Measurements from ENCODE around the gene PHGDH. TPM values are rescaled to one million over a fixed set of nuclear protein-coding genes. Genes with fewer than 3 reads are reported as not detected.

PHGDH gene
- total RNA-seq, 1 donor: 184 TPM

GRCh38 chr1:119680723-119681122, 31.0 kb upstream of the PHGDH start:
- H3K4me2 ChIP-seq (ENCODE audit: insufficient read depth, low read length): no peak overlapping the region
- no peaks in the 10 kb centered on the region for H3K36me3 ChIP-seq (ENCODE audit: insufficient read depth, low read length)
- no peak for DNase-seq (ENCODE audit: insufficient read length, low spot score, missing footprints)
- no peaks in the 10 kb centered on the region for H3K9me3 ChIP-seq (ENCODE audit: low read depth, low read length)
- H3K27me3 ChIP-seq (ENCODE audit: insufficient read depth, low read length): peaks cover 13% of the 10 kb centered on the region
- TF ChIP-seq CTCF (IDR thresholded peaks at IDR 0.05; ENCODE audit: extremely low read depth, low read depth, low read length): no peak
- H3K4me1 ChIP-seq (ENCODE audit: insufficient read depth, low read length): peaks cover 9% of the 10 kb centered on the region
- no peak overlapping the region for H3K4me3 ChIP-seq (ENCODE audit: insufficient read depth, low read length)
- no peak overlapping the region for H3K27ac ChIP-seq (ENCODE audit: low read depth, low read length)
- H4K20me1 ChIP-seq (ENCODE audit: insufficient read depth, low read length): no peaks in the 10 kb centered on the region
- no peaks in the 10 kb centered on the region for H3K79me2 ChIP-seq (ENCODE audit: insufficient read depth, low read length)
- no peak overlapping the region for H2AFZ ChIP-seq (ENCODE audit: low read length)

DNA sequence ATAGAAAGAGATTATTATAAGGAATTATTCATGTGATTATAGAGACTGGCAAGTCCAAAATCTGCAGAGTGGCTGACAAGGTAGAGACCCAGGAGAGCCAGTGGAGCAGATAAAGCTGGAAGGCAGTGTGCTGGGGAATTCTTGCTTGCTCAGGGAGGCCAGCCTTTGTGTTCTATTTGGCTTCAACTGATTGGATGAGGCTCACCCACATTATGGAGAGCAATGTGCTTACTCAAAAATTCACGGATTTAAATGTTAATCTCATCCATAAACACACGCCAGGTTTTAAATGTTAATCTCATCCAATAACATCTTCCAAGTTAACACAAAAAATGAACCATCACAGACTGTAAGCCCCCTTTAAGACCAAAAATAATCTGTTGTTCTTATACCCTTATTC, 30.2 kb upstream of the PHGDH start:
- Histone ChIP-seq H3K4me1 (ENCODE audit: insufficient read depth, low read length) (peaks cover 5% of the 10 kb centered on the region), H3K27me3 (ENCODE audit: insufficient read depth, low read length) (peaks cover 13% of the 10 kb centered on the region), H3K36me3 (ENCODE audit: insufficient read depth, low read length) (no peaks in the 10 kb centered on the region), H4K20me1 (ENCODE audit: insufficient read depth, low read length) (no peaks in the 10 kb centered on the region), H3K9me3 (ENCODE audit: low read depth, low read length) (no peaks in the 10 kb centered on the region), H3K4me3 (ENCODE audit: insufficient read depth, low read length) (no peak overlapping the region), H2AFZ (ENCODE audit: low read length) (no peak overlapping the region), H3K27ac (ENCODE audit: low read depth, low read length) (no peak overlapping the region), H3K79me2 (ENCODE audit: insufficient read depth, low read length) (no peaks in the 10 kb centered on the region), H3K4me2 (ENCODE audit: insufficient read depth, low read length) (no peak overlapping the region)
- no peak for DNase-seq (ENCODE audit: insufficient read length, low spot score, missing footprints)
- TF ChIP-seq CTCF (IDR thresholded peaks at IDR 0.05; ENCODE audit: extremely low read depth, low read depth, low read length): no peak

DNA sequence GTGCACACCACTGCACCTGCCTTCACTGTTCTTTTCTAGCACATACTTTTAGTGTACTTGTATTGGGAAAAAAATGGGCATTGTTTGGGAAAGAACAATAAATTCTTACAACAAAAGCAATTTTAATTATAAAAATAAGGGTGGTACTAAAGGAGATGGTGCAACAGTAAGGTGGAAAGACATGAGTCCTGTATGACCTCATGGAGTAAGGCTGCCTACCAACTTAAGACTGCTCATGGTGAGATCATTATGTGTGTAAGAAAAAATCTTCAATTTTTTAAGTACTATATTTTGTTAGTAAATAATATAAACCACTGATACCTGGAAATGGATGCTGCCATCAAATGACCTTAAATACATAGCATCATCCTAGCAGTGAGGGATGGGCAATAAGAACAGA, 29.6 kb upstream of the PHGDH start:
- no peak for DNase-seq (ENCODE audit: insufficient read length, low spot score, missing footprints)
- TF ChIP-seq CTCF (IDR thresholded peaks at IDR 0.05; ENCODE audit: extremely low read depth, low read depth, low read length): no peak

DNA sequence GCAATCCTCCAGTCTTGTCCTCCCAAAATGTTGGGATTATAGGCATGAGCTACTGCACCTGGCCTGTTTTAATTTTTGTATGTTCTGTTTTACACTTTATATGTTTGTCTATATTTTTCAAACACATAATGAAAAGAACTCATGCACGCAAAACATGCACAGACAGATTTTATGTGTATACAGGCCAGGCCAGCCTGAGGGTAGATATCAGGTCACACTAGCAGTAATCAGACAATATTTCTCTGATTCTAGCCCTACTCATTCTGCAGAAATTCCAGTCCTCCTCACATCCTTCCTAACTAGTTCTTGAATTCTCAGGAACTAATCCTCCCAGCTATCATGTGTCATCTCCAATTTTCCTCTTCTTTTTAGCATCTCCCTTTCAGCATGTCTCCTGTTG, 27.8 kb upstream of the PHGDH start:
- Histone ChIP-seq H4K20me1 (ENCODE audit: insufficient read depth, low read length) (no peaks in the 10 kb centered on the region), H3K9me3 (ENCODE audit: low read depth, low read length) (no peaks in the 10 kb centered on the region), H2AFZ (ENCODE audit: low read length) (no peak overlapping the region), H3K4me3 (ENCODE audit: insufficient read depth, low read length) (no peak overlapping the region), H3K79me2 (ENCODE audit: insufficient read depth, low read length) (no peaks in the 10 kb centered on the region), H3K4me1 (ENCODE audit: insufficient read depth, low read length) (no peaks in the 10 kb centered on the region), H3K4me2 (ENCODE audit: insufficient read depth, low read length) (no peak overlapping the region), H3K36me3 (ENCODE audit: insufficient read depth, low read length) (no peaks in the 10 kb centered on the region), H3K27me3 (ENCODE audit: insufficient read depth, low read length) (peaks cover 17% of the 10 kb centered on the region), H3K27ac (ENCODE audit: low read depth, low read length) (no peak overlapping the region)
- DNase-seq (ENCODE audit: insufficient read length, low spot score, missing footprints): no peak
- TF ChIP-seq CTCF (IDR thresholded peaks at IDR 0.05; ENCODE audit: extremely low read depth, low read depth, low read length): no peak

More for the DNA sequence above, 29.6 kb upstream of the PHGDH start:
- Histone ChIP-seq H3K79me2 (ENCODE audit: insufficient read depth, low read length) (no peaks in the 10 kb centered on the region), H3K4me2 (ENCODE audit: insufficient read depth, low read length) (no peak overlapping the region), H4K20me1 (ENCODE audit: insufficient read depth, low read length) (no peaks in the 10 kb centered on the region), H3K4me1 (ENCODE audit: insufficient read depth, low read length) (peaks cover 4% of the 10 kb centered on the region), H3K9me3 (ENCODE audit: low read depth, low read length) (no peaks in the 10 kb centered on the region), H3K27me3 (ENCODE audit: insufficient read depth, low read length) (peaks cover 13% of the 10 kb centered on the region), H2AFZ (ENCODE audit: low read length) (no peak overlapping the region), H3K36me3 (ENCODE audit: insufficient read depth, low read length) (no peaks in the 10 kb centered on the region), H3K4me3 (ENCODE audit: insufficient read depth, low read length) (no peak overlapping the region), H3K27ac (ENCODE audit: low read depth, low read length) (no peak overlapping the region)

Data from osteoblast (primary cell).